ENCODE data around the gene STH.

Gene STH

GRCh38 chr17:46028981-46029565, 30.0 kb downstream of the STH start:
- no peak for DNase-seq

- no peak for DNase-seq
Measured at GRCh38 chr17:46029627-46030026, 30.6 kb downstream of the STH start.

GRCh38 chr17:46030752-46031151, 31.7 kb downstream of the STH start:
- DNase-seq: no peak

- no peak for DNase-seq
Measured at GRCh38 chr17:46031440-46031839, 32.4 kb downstream of the STH start.

GRCh38 chr17:46031920-46032319, 32.9 kb downstream of the STH start:
- DNase-seq: no peak

GRCh38 chr17:46032909-46033308, 33.9 kb downstream of the STH start:
- no peak for DNase-seq

- no peak for DNase-seq
Measured at GRCh38 chr17:46033392-46033791, 34.3 kb downstream of the STH start.

- DNase-seq: no peak
Measured at GRCh38 chr17:46035112-46035818, 36.2 kb downstream of the STH start.

GRCh38 chr17:46036491-46036890, 37.4 kb downstream of the STH start:
- DNase-seq: no peak

- no peak for DNase-seq
Measured at GRCh38 chr17:46037722-46038255, 38.7 kb downstream of the STH start.

- DNase-seq: no peak
Measured at GRCh38 chr17:46038414-46038813, 39.4 kb downstream of the STH start.

- no peak for DNase-seq
Measured at GRCh38 chr17:46038937-46039336, 39.9 kb downstream of the STH start.

GRCh38 chr17:46039592-46040186, 40.6 kb downstream of the STH start:
- DNase-seq: no peak

GRCh38 chr17:46042246-46042645, 43.2 kb downstream of the STH start:
- DNase-seq: no peak

GRCh38 chr17:46042925-46043324, 43.9 kb downstream of the STH start:
- DNase-seq: no peak

GRCh38 chr17:46043606-46044005, 44.6 kb downstream of the STH start:
- no peak for DNase-seq

GRCh38 chr17:46044286-46044928, 45.4 kb downstream of the STH start:
- peak in 1 of 2 donors; percentile 79 for DNase-seq

GRCh38 chr17:46044989-46045388, 45.9 kb downstream of the STH start:
- DNase-seq: no peak

- no peak for DNase-seq
Measured at GRCh38 chr17:46045639-46046038, 46.6 kb downstream of the STH start.

GRCh38 chr17:46046957-46047356, 47.9 kb downstream of the STH start:
- no peak for DNase-seq

- no peak for DNase-seq
Measured at GRCh38 chr17:46047398-46047797, 48.3 kb downstream of the STH start.

GRCh38 chr17:46047856-46048255, 48.8 kb downstream of the STH start:
- DNase-seq: no peak

Data from bone marrow (tissue), 2 donors.